Smooth muscle cell (in vitro differentiated cells): ENCODE results near the gene IFRD2. TPM values are rescaled to one million over a fixed set of nuclear protein-coding genes. Genes with fewer than 3 reads are reported as not detected.

ENCODE experiments used
- DNase-seq: peaks from one replicate; lab custom pipeline; 2025; ENCODE audit not compliant: unreplicated experiment; lab: John Stamatoyannopoulos, UW
- H2AFZ ChIP-seq: fragments of 200-600 bp; sonication (generic); 2 replicates; pipeline ENCODE4 v1.6.0; 2016; ENCODE audit warnings: antibody characterized with exemption, low read depth, mild to moderate bottlenecking
- H3F3A ChIP-seq: fragments of 200-600 bp; sonication (generic); 2 replicates; pipeline ENCODE4 v1.6.0; 2017; ENCODE audit warnings: antibody characterized with exemption, low read depth
- H3K27ac ChIP-seq: fragments of 200-600 bp; sonication (generic); 2 replicates; pipeline ENCODE4 v1.5.1; 2016; ENCODE audit warnings: low read depth, mild to moderate bottlenecking
- H3K27me3 ChIP-seq: fragments of 200-600 bp; sonication (generic); 2 replicates; pipeline ENCODE4 v1.6.1; 2016; ENCODE audit warnings: low read depth, mild to moderate bottlenecking
- H3K36me3 ChIP-seq: fragments of 200-600 bp; sonication (generic); 2 replicates; pipeline ENCODE4 v1.5.1; 2016; ENCODE audit warnings: low read depth
- H3K4me1 ChIP-seq: fragments of 200-600 bp; sonication (generic); 2 replicates; pipeline ENCODE4 v1.5.1; 2016; ENCODE audit warnings: low read depth
- H3K4me2 ChIP-seq: fragments of 200-600 bp; sonication (generic); 2 replicates; pipeline ENCODE4 v1.6.0; 2016; ENCODE audit warnings: mild to moderate bottlenecking
- H3K4me3 ChIP-seq: fragments of 200-600 bp; sonication (generic); 2 replicates; pipeline ENCODE4 v1.5.1; 2016; ENCODE audit warnings: mild to moderate bottlenecking
- H3K79me2 ChIP-seq: fragments of 200-600 bp; sonication (generic); 2 replicates; pipeline ENCODE4 v1.6.0; 2016; ENCODE audit warnings: low read depth, mild to moderate bottlenecking
- H3K9ac ChIP-seq: fragments of 200-600 bp; sonication (generic); 2 replicates; pipeline ENCODE4 v1.6.0; 2016; ENCODE audit warnings: low read depth
- H3K9me3 ChIP-seq: fragments of 200-600 bp; sonication (generic); replicated peaks from 2 replicates; pipeline ENCODE4 v1.5.1; 2016; ENCODE audit warnings: low read depth
- H4K20me1 ChIP-seq: fragments of 200-600 bp; sonication (generic); 2 replicates; pipeline ENCODE4 v1.6.0; 2016; ENCODE audit warnings: low read depth
- CTCF ChIP-seq: fragments of 200-600 bp; sonication (generic); IDR thresholded peaks from 2 replicates; pipeline ENCODE4 v1.5.1; 2017; ENCODE audit warnings: borderline replicate concordance, mild to moderate bottlenecking, antibody characterized with exemption; ENCODE audit not compliant: insufficient read depth, poor library complexity, severe bottlenecking
- WGBS: methylation state at CpG from one replicate; pipeline ENCODE4 v1.1.7; 2016; ENCODE audit warnings: low lambda C conversion rate; 5-methylcytosine and 5-hydroxymethylcytosine counted together
- polyA plus RNA-seq: library from polyadenylated mRNA; unstranded; fragments of >200 nt; fragmentation: Nextera tagmentation; extraction: Ambion mirVana; gene quantifications from 2 replicates; pipeline ENCODE4 v1.2.1, GENCODE V29; 2016
- total RNA-seq: library from RNA; depleted of rRNA; stranded (reverse); fragments of >200 nt; gene quantifications from 2 replicates; pipeline ENCODE4 v1.2.3, GENCODE V29; 2014

Gene IFRD2
- total and polyA plus RNA-seq, 2 experiments from 2014 or later: 20.8 to 59.3 TPM

GRCh38 chr3:50299929-50300680 lies 7.9 kb upstream of the IFRD2 start:
- Histone ChIP-seq H3K4me3 (peak overlapping the region; percentile 58), H3K27me3 (no peaks in the 10 kb centered on the region), H3K36me3 (no peaks in the 10 kb centered on the region), H3K9me3 (no peaks in the 10 kb centered on the region), H3K4me2 (peak overlapping the region; percentile 94), H3K27ac (peak overlapping the region; percentile 85), H3K9ac (peak overlapping the region; percentile 84), H2AFZ (peak overlapping the region; percentile 75), H3K79me2 (no peaks in the 10 kb centered on the region), H4K20me1 (no peaks in the 10 kb centered on the region), H3K4me1 (peaks cover 13% of the 10 kb centered on the region), H3F3A (peaks cover 4% of the 10 kb centered on the region)
- TF ChIP-seq CTCF: no peak
- DNase-seq: no peak
- 68% methylated on average over 12 of the region's 12 CpGs for WGBS

GRCh38 chr3:50299638-50299928 lies 7.4 kb upstream of the IFRD2 start:
- 4% methylated on average over 12 of the region's 12 CpGs for WGBS
- Histone ChIP-seq H3K79me2 (no peaks in the 10 kb centered on the region), H3K27me3 (no peaks in the 10 kb centered on the region), H4K20me1 (no peaks in the 10 kb centered on the region), H3K4me3 (peak overlapping the region; percentile 58), H3F3A (peaks cover 4% of the 10 kb centered on the region), H3K4me2 (peak overlapping the region; percentile 94), H3K4me1 (peaks cover 13% of the 10 kb centered on the region), H3K9ac (peak overlapping the region; percentile 84), H2AFZ (peak overlapping the region; percentile 75), H3K36me3 (no peaks in the 10 kb centered on the region), H3K9me3 (no peaks in the 10 kb centered on the region), H3K27ac (peak overlapping the region; percentile 85)
- no peak for DNase-seq
- TF ChIP-seq CTCF: no peak

- Histone ChIP-seq H3K9ac (peak within 1 kb of the TSS; percentile 86), H3K4me2 (peak within 1 kb of the TSS; percentile 100), H3K36me3 (no peaks in the 10 kb centered on the region), H3K9me3 (no peaks in the 10 kb centered on the region), H4K20me1 (no peaks in the 10 kb centered on the region), H3K27ac (peak within 1 kb of the TSS; percentile 85), H3K27me3 (no peaks in the 10 kb centered on the region), H2AFZ (peak within 1 kb of the TSS; percentile 75), H3K4me3 (peak within 1 kb of the TSS; percentile 85), H3F3A (peaks cover 4% of the 10 kb centered on the region), H3K4me1 (peaks cover 13% of the 10 kb centered on the region), H3K79me2 (no peaks in the 10 kb centered on the region)
- peak; percentile 9 for TF ChIP-seq CTCF
- WGBS: 1% methylated on average over 50 of the region's 61 CpGs
- DNase-seq: peak; percentile 95
These were observed 6.8 kb upstream of the IFRD2 start, which contains the start of the genes HYAL3 and NAA80 for GRCh38 chr3:50298836-50299637. Gene HYAL3, minus strand, starts transcription at chr3:50299405. Its CDS starts 3,803 bp downstream, at chr3:50295602. Gene NAA80, minus strand, starts transcription at chr3:50299405. Its CDS starts 1,942 bp downstream, at chr3:50297463.
